Testis (tissue), 2 donors: ENCODE data around the gene REC8.

Experiments
- POLR2A ChIP-seq: fragments of 450-650 bp; IDR thresholded peaks from one replicate; pipeline ENCODE4 v1.6.1; 2017; ENCODE audit warnings: antibody characterized with exemption, mild to moderate bottlenecking, moderate library complexity
- TF ChIP-seq, protein P1 (sequence below), 3 experiments: fragments of 450-650 bp in 2 of 3; fragments of 200-600 bp in 1 of 3; sonication (generic) in 1 of 3; IDR thresholded peaks; one replicate each; pipeline ENCODE4 v1.5.1; 2016 to 2019; ENCODE audit warnings: antibody characterized with exemption in 3 of 3, mild to moderate bottlenecking in 2 of 3, moderate library complexity in 1 of 3

DNA sequence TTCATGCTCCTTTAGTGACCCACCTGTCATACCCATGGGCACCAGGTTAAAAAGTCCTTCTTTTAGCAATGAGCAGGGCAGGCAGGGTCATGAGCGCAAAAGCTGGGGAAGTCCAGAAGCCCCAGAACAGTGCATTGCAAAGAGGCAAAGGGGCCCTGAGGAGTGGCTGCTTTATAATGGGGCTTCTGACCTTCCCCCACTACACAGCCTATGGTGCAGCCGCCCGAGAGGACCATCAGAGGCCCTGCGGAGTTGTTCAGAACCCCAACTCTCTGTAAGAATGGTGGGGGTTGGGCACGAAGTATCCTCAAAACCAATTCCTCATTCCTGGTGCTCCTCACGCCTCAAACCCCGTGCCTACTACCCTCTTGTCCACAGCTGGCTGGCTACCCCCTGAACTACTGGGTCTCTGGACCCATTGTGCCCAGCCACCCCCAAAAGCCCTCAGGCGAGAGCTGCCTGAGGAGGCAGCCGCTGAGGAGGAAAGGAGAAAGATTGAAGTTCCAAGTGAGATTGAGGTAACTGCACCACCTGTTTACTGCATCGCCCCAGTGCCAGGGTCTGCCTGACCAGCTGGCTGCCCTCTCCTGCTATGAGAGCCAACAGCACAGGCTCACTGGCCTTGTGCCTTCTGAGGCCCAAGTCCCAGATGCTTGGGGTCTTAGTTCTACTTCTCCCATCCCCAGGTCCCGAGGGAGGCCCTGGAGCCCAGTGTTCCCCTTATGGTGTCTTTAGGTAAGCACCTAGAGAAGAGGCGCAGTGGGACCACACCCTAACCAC, 6.7 kb downstream of the REC8 start:
- TF ChIP-seq, protein P1, sequence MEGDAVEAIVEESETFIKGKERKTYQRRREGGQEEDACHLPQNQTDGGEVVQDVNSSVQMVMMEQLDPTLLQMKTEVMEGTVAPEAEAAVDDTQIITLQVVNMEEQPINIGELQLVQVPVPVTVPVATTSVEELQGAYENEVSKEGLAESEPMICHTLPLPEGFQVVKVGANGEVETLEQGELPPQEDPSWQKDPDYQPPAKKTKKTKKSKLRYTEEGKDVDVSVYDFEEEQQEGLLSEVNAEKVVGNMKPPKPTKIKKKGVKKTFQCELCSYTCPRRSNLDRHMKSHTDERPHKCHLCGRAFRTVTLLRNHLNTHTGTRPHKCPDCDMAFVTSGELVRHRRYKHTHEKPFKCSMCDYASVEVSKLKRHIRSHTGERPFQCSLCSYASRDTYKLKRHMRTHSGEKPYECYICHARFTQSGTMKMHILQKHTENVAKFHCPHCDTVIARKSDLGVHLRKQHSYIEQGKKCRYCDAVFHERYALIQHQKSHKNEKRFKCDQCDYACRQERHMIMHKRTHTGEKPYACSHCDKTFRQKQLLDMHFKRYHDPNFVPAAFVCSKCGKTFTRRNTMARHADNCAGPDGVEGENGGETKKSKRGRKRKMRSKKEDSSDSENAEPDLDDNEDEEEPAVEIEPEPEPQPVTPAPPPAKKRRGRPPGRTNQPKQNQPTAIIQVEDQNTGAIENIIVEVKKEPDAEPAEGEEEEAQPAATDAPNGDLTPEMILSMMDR (IDR thresholded peaks at IDR 0.05) = no peak
- TF ChIP-seq POLR2A = no peak
